Gastrocnemius medialis (tissue), 4 donors: ENCODE results near the gene OPCML.

Source experiments
- CTCF ChIP-seq, 5 experiments: fragments of 450-650 bp in 3 of 5; fragments of 200-600 bp in 2 of 5; sonication (generic) in 2 of 5; IDR thresholded peaks in 4 of 5; conservative IDR thresholded peaks in 1 of 5; 1 replicate in 4 of 5; 2 replicates in 1 of 5; pipeline ENCODE4 v1.5.1; 2016 to 2019; ENCODE audit warnings: antibody characterized with exemption in 5 of 5, mild to moderate bottlenecking in 3 of 5, moderate library complexity in 3 of 5
- POLR2A ChIP-seq, 2 donors: fragments of 450-650 bp; IDR thresholded peaks; one replicate each; pipeline ENCODE4 v1.6.1; 2017; ENCODE audit warnings: antibody characterized with exemption in 2 of 2, mild to moderate bottlenecking in 2 of 2, moderate library complexity in 2 of 2

GRCh38 chr11:132962041-132962440 is 570.3 kb downstream of the OPCML start:
- TF ChIP-seq CTCF (IDR thresholded peaks at IDR 0.05 in 4 of 5, conservative IDR thresholded peaks at IDR 0.05 in 1 of 5) (no peak), POLR2A (IDR thresholded peaks at IDR 0.05) (no peak)
